Spinal cord (tissue), 10 donors: ENCODE measurements around the gene TBC1D1. TPM values are rescaled to one million over a fixed set of nuclear protein-coding genes. Genes with fewer than 3 reads are reported as not detected.
A peak's percentile ranks its signal among the peaks of the same experiment; 100 is the strongest.
"Not testable (repeated sequence)": the region's sequence is repeated elsewhere in the genome, so short reads cannot be mapped to it uniquely, and the experiment has no call there.

Experiments
- DNase-seq, 6 donors: peaks; one replicate each; pipeline versions ENCODE4 v3.0.0 to v3.0.0-alpha.2; 2013 to 2015; ENCODE audit warnings: low spot score in 6 of 6, low read depth in 4 of 6
- H3K27ac ChIP-seq: one replicate; pipeline ENCODE4 v1.5.1; 2013; ENCODE audit warnings: low read depth, low read length, control low read depth
- H3K27me3 ChIP-seq: one replicate; pipeline ENCODE4 v1.6.1; 2013; ENCODE audit warnings: low read length; ENCODE audit not compliant: control insufficient read depth, insufficient read depth
- H3K36me3 ChIP-seq: one replicate; pipeline ENCODE4 v1.6.1; 2013; ENCODE audit warnings: low read length; ENCODE audit not compliant: control insufficient read depth, insufficient read depth
- H3K4me1 ChIP-seq: one replicate; pipeline ENCODE4 v1.6.1; 2013; ENCODE audit warnings: low read length; ENCODE audit not compliant: control insufficient read depth, insufficient read depth
- H3K4me3 ChIP-seq: one replicate; pipeline ENCODE4 v1.5.1; 2013; ENCODE audit warnings: low read depth, low read length, control low read depth
- H3K9me3 ChIP-seq: one replicate; pipeline ENCODE4 v1.6.1; 2013; ENCODE audit warnings: low read length; ENCODE audit not compliant: control insufficient read depth, insufficient read depth
- WGBS: methylation state at CpG from one replicate; pipeline ENCODE4 v1.1.5; 2013; ENCODE audit warnings: missing lambda C conversion rate; ENCODE audit not compliant: insufficient coverage; 5-methylcytosine and 5-hydroxymethylcytosine counted together
- polyA plus RNA-seq, 2 donors: library from polyadenylated mRNA; unstranded; fragments of 120-200 nt; gene quantifications; one replicate each; pipeline ENCODE4 v1.2.1, GENCODE V29; 2013; ENCODE audit not compliant: insufficient read length in 2 of 2
- total RNA-seq, 2 donors: library from RNA; depleted of rRNA in 1 of 2; stranded (reverse); fragments of 120-200 nt in 1 of 2; fragments of >200 nt in 1 of 2; gene quantifications; one replicate each; pipeline versions ENCODE4 v1.2.3 to v1.2.4, GENCODE V29; 2013 to 2014
- donor health status: healthy.

Gene TBC1D1
- total and polyA plus RNA-seq, 4 donors = 49.0 to 59.0 (median 53.9) TPM

- Histone ChIP-seq H3K9me3 (no peaks in the 10 kb centered on the region), H3K4me1 (no peaks in the 10 kb centered on the region), H3K36me3 (no peaks in the 10 kb centered on the region), H3K27ac (no peak overlapping the region), H3K4me3 (no peak overlapping the region), H3K27me3 (no peaks in the 10 kb centered on the region)
- WGBS = 90% methylated on average over 3 of the region's 3 CpGs
- DNase-seq = no peak
Measured at GRCh38 chr4:37914539-37914938, 23.7 kb downstream of the TBC1D1 start.

- Histone ChIP-seq H3K27ac (no peak overlapping the region), H3K36me3 (no peaks in the 10 kb centered on the region), H3K27me3 (no peaks in the 10 kb centered on the region), H3K4me1 (no peaks in the 10 kb centered on the region), H3K4me3 (no peak overlapping the region), H3K9me3 (no peaks in the 10 kb centered on the region)
- DNase-seq = no peak
- 86% methylated on average over 2 of the region's 7 CpGs for WGBS
Measured at GRCh38 chr4:37917388-37917787, 26.5 kb downstream of the TBC1D1 start.

- Histone ChIP-seq H3K4me3 (no peak overlapping the region), H3K36me3 (no peaks in the 10 kb centered on the region), H3K9me3 (no peaks in the 10 kb centered on the region), H3K4me1 (no peaks in the 10 kb centered on the region), H3K27ac (no peak overlapping the region), H3K27me3 (no peaks in the 10 kb centered on the region)
- peak in 1 of 6 donors; percentile 66 for DNase-seq
- 67% methylated on average over 1 of the region's 3 CpGs for WGBS
Measured at GRCh38 chr4:37918653-37919052, 27.8 kb downstream of the TBC1D1 start.

- 60% methylated on average over 3 of the region's 4 CpGs for WGBS
- Histone ChIP-seq H3K27ac (no peak overlapping the region), H3K36me3 (no peaks in the 10 kb centered on the region), H3K27me3 (no peaks in the 10 kb centered on the region), H3K4me3 (no peak overlapping the region), H3K9me3 (no peaks in the 10 kb centered on the region), H3K4me1 (no peaks in the 10 kb centered on the region)
- DNase-seq = no peak
Measured at GRCh38 chr4:37922328-37922727, 31.4 kb downstream of the TBC1D1 start.

- not testable (repeated sequence) for H3K36me3 ChIP-seq, H3K9me3 ChIP-seq, H3K4me1 ChIP-seq, H3K4me3 ChIP-seq, DNase-seq, H3K27ac ChIP-seq, H3K27me3 ChIP-seq
Measured at GRCh38 chr4:37923089-37923488, 32.2 kb downstream of the TBC1D1 start.

GRCh38 chr4:37924946-37925345, 34.1 kb downstream of the TBC1D1 start:
- Histone ChIP-seq H3K4me3 (no peak overlapping the region), H3K27ac (no peak overlapping the region), H3K9me3 (no peaks in the 10 kb centered on the region), H3K4me1 (no peaks in the 10 kb centered on the region), H3K36me3 (no peaks in the 10 kb centered on the region), H3K27me3 (no peaks in the 10 kb centered on the region)
- 77% methylated on average over 7 of the region's 7 CpGs for WGBS
- DNase-seq = no peak

- Histone ChIP-seq H3K4me1 (no peaks in the 10 kb centered on the region), H3K27me3 (no peaks in the 10 kb centered on the region), H3K9me3 (no peaks in the 10 kb centered on the region), H3K36me3 (no peaks in the 10 kb centered on the region), H3K27ac (no peak overlapping the region), H3K4me3 (no peak overlapping the region)
- peak in 2 of 6 donors; percentile 26 to 57 for DNase-seq
- 79% methylated on average over 3 of the region's 4 CpGs for WGBS
Measured at GRCh38 chr4:37927434-37927833, 36.5 kb downstream of the TBC1D1 start.

GRCh38 chr4:37928426-37929416, 37.8 kb downstream of the TBC1D1 start:
- Histone ChIP-seq H3K36me3 (no peaks in the 10 kb centered on the region), H3K27ac (no peak overlapping the region), H3K4me3 (no peak overlapping the region), H3K4me1 (no peaks in the 10 kb centered on the region), H3K9me3 (no peaks in the 10 kb centered on the region), H3K27me3 (no peaks in the 10 kb centered on the region)
- 64% methylated on average over 5 of the region's 12 CpGs for WGBS
- peak in 2 of 6 donors; percentile 17 to 86 for DNase-seq

- Histone ChIP-seq H3K9me3 (no peaks in the 10 kb centered on the region), H3K27me3 (no peaks in the 10 kb centered on the region), H3K27ac (no peak overlapping the region), H3K4me1 (no peaks in the 10 kb centered on the region), H3K4me3 (no peak overlapping the region), H3K36me3 (no peaks in the 10 kb centered on the region)
- DNase-seq = no peak
- 96% methylated on average over 8 of the region's 8 CpGs for WGBS
Measured at GRCh38 chr4:37934096-37934495, 43.2 kb downstream of the TBC1D1 start.

GRCh38 chr4:37934609-37935008, 43.7 kb downstream of the TBC1D1 start:
- no peak overlapping the region for H3K27ac ChIP-seq
- H3K27me3 ChIP-seq = no peaks in the 10 kb centered on the region
- no peaks in the 10 kb centered on the region for H3K36me3 ChIP-seq
- DNase-seq = no peak
- no peaks in the 10 kb centered on the region for H3K9me3 ChIP-seq
- no peak overlapping the region for H3K4me3 ChIP-seq
- H3K4me1 ChIP-seq = no peaks in the 10 kb centered on the region
- 80% methylated on average over 1 of the region's 3 CpGs for WGBS
